IPS-NIHi11 (cell line): Measurements from ENCODE around the gene CACNB4.

Experiments used
- DNase-seq: peaks from one replicate; pipeline ENCODE4 v3.0.0; 2012; ENCODE audit warnings: mixed read lengths, low spot score

Gene CACNB4

DNA sequence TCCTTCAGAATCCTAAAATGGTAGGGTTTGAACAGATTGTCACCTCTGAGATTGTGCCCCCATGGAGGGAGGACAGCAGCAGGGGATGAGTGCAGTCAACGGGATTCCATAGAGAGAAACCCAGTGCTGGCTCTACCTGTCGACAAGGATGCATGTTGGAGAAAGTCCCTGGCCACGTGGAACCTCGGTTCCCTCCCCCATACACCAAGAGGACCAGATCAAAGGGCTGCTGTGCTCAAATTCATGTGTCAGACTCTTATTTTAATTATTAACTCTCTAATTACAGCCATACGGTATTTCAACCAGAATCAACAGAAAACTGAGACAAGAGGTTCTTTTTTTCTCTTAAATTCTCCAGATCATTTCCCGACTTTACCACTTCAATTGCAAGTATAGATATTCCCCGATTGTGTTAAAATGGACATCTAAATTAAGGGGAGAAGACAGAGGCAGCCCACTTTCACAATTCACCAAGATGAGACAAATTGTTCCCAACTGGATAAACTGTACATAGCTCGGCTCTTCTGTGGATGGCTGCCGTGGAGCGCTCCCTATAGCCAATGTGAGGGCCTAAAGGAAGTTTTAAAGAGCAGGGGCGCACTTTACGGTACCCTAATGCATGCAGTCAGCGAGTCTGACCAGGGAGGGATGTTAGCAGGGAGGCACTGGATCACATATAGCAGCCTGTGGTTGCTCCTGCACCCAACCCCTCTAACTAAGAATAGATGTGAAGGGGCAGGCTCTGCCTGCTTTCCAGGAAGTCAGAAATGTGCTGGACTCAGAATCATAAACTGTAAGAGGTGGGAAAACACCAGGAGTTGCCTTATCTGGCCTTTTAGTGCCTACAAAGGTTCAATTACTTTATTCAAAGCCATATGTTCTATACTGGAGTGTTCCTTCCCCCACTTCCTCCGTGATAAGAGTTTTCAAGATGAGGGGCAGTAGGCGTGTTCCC lies 123.1 kb downstream of the CACNB4 start:
- no peak for DNase-seq

DNA sequence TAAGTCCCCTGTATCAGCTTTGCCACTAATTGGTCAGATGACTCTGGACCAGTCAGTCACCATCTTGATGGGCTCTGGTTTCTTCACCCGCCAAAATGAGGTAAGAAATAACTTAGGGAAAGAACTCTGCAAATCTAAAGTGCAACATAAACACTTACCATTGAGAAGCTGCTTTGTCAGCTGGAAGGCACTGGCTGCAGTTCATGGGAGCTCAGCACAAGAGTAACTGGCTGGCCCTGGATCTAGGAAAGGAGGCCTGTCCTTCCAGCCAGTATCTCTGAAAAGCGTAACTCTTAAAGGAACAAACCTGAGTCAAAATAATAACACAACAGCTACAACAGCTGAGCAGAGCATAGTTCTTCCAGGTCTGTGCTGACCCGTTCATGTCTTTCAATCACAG lies 123.9 kb downstream of the CACNB4 start:
- no peak for DNase-seq

DNA sequence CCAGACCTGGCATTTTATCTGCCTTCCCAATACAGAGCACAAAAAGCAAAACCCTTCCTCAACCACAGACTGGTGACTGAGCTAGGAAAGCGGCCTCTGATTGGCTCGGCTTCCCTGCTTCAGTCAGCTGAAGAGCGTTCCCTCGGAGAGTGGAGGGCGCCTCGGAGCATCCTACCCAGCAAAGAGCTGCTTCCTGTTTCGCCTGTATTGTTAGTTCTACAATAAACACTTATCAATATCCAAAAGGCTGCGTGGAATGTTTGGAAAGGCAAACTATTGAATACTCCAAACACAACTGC lies 125.0 kb downstream of the CACNB4 start:
- DNase-seq = peak; percentile 66

DNA sequence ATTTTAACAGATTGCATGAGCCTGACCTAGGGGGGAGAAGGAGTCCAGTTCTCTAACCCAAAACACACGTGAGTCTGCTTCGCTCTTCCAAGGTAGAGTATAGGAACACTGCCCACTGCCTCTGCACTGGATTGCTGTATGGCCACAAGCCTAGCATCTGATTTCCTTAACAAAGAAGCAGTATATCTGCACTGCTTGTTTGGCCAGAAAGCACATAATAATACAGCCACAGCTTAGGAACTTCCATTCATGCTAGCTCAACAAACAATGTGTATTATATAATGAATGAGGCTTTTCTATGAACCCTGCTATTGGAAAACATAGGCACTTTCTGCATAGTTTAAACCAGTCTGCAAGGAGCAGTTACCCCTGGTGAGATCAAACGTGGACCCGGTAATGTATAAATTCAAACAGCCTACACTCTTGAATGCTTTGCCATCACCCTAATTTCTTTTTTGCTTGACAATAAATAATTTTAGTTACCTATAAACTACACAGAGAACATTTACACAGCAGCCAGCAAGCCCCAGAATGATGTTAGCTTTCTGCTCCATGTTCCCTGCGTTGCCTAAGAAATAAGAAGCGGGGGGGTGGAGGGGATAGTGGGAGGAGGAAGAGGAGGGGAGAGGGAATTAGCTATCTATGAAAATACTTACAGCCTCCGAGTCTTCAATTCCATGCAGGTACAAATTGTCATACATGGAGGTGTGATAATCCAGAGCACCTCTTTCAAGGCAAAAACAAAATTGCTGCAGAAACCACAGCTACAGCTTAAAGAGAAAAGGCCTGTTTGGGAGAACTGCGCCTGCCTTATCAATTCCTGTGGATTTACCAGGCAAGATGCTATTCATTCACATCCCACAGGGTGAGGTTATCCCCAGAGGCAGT lies 125.6 kb downstream of the CACNB4 start:
- no peak for DNase-seq

DNA sequence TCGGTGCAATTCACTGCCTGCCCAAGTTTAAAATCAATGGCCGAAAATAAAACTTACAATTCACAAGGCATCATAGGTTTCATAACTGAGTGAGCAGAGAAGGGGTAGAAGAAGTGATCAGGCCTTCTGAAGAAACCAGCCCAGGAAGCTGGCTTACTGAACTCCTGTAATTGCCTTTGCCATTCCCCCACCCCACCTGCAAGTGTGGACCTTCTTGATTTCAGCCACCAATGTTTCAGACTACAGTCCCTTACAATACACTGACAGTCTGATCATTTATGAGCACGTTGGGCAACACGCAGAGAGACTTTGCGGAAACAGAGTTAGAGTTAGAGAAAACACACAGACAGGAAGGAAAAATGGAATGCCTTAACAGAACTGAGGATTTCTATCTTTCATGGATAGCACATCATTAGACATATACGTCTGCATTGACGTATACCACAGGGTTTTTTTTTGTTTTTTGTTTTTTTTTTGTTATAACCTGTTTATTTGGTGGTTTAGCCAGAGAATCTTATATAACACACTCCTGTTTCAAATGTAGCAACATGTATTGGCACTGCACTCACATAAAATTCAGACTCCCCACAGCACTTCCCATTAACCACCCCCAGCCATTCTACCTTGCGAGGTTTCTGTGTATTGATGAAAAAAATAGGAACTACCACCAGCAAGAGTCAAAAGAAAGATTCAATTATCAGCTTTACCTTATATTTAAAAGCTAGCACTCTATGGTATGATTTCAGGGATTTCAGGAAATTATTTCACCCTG lies 126.4 kb downstream of the CACNB4 start:
- DNase-seq = no peak

DNA sequence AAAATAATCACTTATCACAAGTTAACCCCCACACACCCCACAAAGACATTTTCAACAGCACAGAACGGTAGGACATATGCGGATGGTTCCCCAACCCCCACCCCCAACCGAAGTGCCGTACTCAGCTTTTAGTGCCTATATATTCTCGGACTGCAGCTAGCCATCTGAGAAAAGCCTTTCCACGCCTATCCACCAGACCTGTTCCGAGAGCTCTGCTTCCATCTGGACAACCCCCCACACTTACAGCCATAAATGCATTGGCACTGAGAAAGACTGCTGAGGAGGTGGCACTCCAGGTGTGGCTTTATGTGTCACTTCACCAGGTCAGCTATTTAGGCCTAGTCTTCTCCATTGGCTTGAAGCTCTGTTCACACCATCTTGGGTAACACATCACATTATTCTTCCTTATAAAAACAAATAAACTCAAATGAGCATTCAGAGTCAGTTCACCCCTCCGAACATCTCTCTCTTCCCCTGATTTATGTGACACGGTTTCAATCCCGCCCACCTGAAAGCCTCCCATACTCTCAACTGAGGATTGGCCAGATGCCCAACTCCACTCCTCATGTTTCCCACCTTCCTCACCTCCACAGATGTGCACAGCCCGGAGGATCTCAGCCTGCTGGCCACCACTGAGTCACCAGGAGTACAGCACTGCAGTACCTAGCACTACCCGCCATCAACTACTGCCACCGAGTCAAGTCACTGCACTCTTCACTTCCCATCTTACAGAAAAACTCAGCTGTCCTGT lies 127.4 kb downstream of the CACNB4 start:
- DNase-seq = no peak

DNA sequence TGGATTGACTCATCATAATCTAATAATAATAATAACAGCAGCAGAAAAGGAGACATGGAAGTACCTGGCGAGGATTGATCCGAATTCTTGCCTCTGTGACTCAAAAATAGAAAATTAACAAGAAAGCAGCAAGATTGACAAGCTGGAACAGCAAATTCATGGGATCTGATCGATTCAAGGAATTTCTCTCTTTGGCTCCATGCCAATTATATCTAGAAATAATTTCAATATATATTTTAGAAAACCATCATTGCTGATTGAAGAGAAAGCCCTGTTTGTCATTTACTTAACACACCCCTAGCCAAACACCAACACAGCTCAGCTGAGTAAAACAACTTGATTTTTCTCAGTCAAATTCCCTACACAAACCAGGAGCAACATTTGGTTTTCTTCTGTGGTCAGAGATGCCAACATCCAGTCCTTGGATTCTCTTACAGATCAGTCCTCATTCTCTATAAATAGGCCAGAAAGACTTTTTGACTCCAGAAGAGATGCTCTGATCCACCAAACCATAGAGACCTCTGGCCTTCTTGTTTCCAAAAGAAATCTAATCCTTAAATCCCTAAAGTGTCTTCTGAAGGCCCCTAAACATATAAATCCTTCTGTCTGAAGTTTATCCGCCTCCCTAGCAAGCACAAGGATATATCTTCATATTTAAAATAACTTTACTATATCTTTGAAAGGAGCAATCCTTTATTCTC lies 129.9 kb downstream of the CACNB4 start:
- DNase-seq = no peak

DNA sequence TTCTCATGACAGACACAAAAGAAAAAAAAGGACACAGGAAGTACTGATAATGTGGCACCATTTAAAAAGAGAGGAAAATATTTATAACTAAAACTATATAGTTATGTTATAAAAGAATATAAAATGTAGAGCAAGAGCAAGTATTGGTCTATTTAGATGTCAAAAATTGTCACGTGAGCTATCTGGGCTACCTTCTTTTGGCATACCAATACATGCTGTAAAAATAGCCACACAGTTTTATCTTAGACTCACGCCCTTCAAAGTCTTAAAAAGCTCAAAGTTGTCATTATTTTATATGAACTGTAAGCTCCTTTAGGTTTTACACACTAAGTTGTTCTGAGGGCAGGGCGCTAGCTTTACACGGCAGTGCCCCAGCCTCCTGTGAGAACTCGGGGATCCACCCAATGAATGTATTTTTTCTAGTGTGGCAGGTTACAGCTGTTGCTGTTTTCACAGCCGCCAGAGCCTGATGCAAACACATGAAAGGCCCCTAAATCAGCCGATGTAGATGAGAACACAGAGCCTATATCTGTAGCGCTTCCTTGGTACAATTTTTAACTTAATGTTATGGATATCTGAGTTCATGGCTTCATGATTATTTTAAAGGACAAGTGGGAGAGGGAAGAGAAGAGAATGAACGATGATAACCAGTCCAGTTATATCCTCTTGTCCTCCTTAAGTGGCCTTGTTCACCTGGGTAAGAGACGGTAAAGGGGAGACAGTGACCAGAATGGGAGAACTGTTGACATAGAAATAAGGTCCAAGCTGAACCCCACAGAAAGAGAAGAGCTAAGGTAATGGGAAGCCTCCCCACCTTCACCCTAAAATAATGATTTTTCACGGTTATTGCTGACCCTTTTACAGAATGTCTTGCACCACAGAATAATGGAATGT lies 130.8 kb downstream of the CACNB4 start:
- no peak for DNase-seq

DNA sequence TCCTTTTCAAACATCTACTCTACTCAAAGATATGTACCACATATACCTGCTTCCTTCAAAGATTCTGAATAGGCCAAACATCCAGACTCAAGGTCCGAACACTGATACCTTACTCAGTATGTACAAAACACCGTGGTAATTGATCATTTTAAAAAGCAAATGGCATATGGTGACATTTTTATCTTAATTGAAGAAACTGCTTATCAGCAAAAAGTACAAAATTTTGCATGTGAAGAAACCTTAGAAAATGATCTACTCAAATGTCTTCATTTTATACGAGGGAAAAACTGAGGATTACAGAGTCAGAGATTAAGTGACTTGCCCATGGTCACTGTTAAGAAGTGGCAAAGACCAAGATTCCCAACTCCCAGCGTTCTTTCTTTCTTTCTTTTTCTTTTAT lies 133.0 kb downstream of the CACNB4 start:
- DNase-seq = no peak

DNA sequence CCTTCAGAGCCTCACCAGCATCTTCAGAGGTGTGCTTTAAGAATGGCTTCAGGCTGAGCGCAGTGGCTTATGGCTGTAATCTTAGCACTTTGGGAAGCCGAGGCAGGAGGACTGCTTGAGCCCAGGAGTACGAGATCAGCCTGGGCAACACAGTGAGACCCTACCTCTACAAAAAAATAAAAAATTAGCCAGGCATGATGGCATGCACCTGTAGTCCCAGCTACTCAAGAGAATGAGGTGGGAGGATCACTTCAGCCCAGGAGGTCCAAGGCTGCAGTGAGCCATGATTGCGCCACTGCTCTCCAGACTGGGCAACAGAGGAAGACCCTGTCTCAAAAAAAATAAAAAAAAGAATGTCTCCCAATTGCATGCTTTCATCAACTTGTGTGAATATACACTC lies 137.3 kb downstream of the CACNB4 start:
- no peak for DNase-seq

DNA sequence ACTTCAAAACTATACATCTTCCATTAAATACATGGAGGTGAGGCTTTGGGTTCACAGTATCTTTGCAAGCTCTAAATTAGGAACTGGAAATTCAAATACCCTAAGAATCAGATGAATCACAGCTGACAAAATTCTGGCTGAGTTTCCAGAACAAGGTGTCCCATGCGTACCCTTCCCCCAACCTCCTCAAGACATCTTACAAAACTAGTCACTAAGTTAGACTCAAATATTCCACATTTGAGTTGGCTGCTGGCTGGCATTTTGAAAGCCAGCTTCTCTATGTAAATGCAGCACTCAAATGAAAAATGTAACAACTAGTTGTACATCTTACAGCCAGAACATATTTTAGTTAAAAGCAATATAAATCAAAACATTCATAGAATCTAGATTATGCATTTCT lies 139.6 kb downstream of the CACNB4 start:
- DNase-seq = no peak

DNA sequence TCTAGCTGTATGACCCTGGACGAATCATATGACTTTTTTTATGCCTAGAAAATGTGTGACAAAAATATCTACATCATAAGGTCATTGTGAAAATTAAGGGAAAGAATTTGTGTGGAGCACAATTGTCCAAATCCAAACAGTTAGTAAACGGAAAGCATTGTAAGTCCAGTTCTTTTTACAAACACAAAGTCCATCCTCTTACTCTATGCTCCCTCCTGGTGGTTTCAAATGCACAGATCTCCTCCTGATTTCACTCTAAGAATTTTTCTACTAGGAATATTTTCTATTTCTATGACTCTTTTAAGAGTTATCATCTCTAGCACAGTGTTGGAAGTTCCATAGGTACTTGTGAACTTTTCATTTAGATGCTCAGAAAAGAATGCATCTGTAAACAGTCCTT lies 145.4 kb downstream of the CACNB4 start:
- DNase-seq = no peak

DNA sequence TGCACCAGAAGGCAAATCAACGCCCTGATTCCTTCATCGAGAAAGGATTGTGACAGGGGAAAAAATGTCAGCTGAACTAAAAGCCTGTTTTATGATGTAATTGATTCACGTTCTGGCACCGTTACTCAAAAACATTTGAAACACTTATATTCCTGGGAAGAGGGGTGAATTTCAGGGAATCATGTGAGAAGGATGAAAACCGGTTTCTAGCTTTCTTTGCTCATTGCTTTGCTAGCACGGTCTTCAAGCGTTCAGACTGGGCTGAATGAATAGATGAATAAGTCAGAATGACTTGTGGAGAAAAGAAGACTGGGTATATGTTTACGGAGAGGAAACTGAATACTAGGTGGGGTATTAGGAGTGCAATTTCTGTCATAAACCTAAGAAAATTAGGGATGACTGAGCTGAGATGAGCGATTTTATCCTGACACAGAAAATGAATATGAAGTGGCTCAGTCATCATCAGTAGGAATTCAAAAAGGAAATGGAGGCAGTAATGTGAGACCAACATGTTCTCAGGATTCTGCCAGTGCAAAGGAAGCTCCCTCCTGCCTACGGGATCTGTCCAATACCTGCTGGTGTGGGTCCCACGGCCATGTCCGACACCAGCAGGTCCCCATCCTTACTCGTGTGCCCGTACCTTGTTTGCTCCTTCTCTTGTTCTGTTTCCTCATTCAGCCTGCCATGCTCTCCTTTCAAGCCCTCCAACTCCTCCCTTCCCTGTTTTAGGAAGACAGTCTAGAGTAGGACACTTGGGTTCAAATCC lies 146.0 kb downstream of the CACNB4 start:
- no peak for DNase-seq

DNA sequence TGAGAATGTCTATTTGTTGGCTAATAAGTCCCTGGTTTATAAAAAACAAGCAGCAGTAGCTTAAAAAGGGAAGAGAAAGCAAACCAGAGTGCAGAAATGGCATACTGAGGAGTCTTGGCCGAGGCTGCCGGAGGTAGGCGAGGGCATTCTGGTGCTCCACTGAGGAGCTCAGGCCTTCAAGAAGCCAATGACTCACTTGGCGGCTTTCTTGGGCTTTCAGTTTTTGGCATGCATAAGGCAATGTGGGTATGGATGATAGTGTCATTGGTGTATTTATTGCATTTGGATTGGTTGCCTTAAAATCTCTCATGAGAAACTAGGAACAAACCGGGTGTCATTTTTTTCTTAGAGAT lies 151.1 kb downstream of the CACNB4 start:
- DNase-seq = no peak

DNA sequence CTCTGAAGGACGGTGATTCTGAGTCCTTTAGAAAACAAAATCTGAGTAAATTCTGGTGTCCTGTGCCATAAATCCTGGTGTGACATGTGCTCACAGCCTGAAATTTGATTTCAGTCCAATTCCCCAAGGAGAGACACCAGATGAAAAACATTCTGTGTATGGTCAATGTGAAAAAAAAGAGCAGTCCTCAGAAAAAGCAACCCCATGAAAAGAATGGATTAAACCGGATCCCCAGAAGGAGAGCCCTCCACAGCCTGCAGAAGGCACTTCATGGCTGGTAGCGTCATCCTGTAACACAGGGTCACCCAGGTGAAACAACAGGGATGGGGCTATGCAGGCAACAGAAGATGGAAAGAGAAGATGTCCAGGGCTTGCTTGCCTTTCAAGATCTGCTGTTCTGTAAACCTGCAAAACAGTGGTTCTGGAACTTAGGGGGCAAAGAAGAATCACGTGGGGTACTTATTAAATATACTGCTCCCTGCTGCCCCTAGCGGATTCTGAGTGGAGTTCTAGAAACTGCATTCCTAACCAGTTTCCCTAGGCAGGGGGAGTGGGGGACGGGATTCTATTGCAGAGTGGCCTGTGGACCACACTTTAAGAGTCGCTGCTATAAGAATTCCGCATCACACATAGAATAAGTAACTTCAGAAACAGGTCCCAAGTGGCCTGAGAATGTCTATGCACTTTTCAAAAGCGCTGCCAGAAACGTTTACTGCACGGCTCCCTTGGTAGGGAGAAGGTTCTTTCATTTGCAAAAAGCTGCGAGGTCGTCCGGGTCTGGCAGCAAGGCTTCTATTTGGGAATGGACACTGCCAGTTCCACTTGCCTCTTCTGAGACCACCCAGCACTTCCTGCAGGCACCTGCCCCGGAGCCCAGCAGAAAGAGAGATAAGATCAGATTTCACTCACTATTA lies 151.7 kb downstream of the CACNB4 start:
- DNase-seq = peak; percentile 79

DNA sequence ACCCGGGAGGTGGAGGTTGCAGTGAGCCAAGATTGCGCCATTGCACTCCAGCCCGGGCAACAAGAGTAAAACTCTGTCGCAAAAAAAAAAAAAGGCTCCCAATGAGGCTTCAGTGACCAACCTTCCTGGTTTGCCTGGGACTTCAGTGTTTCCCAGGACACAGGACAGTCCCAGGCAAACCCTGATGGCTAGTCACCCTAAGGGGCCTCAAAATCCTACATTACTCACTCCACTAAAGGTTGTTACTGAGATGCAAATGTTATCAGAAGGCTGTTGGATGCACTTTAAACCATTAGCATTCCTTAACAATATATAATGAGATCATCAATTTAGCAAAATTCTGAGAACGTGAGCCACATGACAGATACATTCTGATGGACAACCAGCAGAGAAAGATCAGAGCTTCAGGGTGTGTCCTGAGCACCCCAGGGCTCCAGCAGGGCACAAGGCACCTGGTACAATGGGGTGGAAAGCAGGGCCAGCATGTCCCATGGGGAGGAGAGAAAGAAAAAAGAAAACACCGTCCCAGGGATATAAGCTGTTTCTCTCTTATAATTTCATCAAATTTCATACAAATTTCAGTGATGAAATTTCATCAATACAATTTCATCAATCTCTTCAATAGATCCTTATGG lies 152.5 kb downstream of the CACNB4 start:
- no peak for DNase-seq

DNA sequence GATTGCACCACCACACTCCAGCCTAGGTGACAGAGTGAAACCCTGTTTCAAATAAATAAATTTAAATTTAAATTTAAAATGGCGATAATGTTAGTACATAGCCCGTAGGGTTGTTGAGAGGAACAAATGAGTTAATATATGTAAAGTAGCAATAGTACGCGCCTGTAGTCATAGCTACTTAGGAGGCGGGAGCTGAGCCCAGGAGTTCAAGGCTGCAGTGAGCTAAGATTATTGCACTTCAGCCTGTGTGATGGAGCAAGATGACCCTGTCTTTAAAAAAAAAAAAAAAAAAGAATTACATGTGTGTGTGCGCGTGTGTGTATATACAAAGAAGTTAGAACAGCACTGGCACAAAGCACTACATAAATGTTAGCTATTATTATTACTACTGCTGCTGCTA lies 153.2 kb downstream of the CACNB4 start:
- no peak for DNase-seq

DNA sequence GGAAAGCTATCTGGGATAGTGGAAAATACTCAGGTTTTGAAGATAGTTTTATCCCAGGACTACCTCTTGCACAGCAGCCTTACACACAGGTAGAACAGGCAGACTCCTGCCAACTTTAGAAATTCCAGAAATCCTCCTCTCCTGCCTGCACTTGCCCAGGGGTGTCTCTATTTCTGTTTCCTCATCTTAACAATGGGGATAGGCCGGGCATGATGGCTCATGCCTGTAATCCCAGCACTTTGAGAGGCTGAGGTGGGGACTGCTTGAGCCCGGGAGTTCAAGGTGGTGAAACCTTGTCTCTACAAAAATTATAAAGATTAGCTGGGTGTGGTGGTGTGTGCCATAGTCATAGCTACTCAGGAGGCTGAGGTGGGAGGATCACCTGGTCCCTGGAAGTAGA lies 153.7 kb downstream of the CACNB4 start:
- no peak for DNase-seq
